NAMALWA (cell line): ENCODE results near the gene OSBPL7.

ENCODE experiments used
- DNase-seq: peaks from one replicate; pipeline ENCODE4 v3.0.0-alpha.2; 2015; ENCODE audit warnings: low spot score

Gene OSBPL7

DNA sequence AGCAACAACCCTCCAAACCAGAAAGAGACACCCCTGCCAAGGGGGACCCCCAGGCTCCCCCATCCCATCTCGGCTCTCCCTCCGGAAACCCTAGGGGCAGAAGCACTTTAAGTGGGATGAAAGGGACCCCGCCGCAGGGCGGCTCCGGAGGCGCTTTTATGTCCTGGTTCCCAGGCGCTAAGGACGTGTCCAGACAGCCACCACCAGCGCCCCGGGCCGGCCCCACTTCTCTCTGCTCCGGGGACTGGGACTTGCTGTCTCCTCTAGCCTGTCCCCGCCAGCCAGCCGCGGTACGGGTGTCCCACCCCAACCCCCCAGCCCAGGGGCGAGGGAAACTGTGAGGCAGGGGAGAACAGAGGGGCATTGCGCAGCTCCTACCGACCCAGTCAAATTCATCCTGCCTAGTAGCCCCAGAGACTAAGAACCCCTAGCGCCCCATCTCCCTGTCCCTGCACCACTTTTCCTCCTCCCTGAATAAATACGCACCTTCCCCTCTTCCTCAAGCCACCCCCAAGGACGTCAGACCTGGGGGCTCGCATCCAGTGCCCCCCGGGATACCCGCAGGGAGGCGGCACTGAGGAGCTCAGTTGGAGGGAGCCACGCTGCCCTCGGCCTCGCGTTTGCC, 25.2 kb upstream of the OSBPL7 start:
- DNase-seq = no peak

DNA sequence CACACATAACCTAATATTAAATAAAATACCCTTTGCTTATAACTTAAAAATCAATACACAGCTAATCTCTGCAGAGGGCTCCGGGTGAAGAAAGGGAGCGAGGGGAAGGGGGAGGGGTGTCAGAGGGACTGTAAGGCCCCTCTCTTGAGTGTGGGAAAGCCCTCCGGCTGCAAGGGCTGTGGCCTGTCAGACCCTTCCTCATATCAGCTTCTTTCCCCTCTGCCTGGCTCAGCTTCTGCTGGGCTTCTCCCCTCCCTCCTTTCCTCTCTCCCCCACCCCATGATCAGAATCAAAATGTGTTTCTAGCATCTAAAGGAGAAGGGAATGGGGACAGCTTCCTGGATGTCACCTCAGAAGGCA, 24.1 kb upstream of the OSBPL7 start:
- DNase-seq = no peak

DNA sequence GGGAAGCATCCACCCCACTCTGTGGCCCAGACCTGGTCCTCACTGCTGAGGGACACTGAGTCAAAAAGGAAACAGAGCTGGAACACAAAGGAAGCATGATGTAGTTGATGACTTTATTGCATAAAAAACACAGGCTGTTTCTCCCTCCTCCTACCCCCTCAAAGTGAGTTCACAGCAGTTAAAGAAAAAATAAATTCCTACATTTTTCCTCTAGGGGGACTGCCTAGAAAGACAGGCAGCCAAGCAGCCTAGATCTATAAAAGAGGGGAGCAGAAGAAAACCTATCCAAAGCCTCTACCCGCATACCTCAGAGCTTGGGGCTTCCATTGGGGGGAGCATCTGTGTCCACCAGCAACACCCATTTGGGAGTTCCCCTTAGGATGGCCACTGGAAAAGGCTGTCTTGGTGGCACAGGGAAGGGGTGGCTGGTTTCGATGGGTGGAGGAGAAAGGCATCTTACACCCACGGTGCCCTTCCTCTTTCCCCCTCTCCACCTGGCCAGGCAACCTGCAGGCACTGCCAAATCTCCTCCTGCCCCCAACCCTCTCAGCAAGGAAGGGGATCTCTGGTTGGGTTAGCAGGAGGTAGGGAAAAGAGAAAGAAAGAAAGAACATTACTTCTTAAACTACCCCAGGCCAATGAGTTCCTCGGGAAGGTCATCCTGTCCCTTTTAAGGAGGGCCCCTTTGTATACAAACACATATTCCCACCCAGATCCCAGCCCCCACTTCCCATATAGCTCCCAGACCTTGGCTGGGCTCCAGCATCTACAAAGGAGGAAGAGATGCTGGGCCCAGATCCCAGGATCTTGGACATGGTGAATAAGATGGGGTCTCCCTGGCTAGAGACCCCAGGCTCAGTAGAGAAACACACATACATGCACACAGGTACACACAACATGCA, 23.5 kb upstream of the OSBPL7 start:
- peak; percentile 59 for DNase-seq

DNA sequence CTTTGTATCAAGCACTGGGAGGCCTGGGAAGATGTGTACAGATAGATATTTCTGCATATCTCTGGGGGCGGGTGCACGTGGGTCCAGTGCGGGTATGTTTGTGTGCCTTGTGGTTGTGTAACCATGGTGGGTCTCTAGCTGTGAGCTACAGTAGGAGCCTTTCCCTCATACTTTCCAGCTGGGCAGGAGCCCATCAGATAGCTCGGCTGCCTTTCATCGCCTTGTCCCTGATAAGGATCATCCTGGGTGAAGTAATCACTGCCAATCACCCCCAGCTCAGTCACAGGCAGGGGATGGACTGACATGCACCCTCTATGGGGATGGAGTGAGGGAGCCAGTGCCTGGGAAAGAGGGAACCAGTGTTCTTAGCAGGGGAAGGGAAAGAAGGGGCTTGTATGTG, 22.6 kb upstream of the OSBPL7 start:
- DNase-seq = no peak

DNA sequence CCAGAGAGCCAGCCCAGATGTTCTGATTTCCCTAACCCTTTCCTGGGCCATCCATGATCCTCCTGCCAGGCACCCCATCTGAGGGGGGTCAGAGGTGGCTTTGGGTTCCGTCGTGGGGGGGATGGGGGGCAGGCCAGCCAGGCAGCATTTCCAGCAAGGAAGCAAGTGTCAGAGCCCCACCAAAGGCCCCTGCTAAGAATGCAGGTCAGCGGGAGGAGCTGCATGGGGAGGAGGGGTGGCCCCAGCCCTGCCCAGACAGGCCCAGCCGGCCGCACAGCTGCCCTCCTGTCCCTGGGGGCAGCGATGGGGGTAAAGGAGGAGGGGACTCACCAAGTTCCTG, 21.8 kb upstream of the OSBPL7 start:
- DNase-seq = no peak

DNA sequence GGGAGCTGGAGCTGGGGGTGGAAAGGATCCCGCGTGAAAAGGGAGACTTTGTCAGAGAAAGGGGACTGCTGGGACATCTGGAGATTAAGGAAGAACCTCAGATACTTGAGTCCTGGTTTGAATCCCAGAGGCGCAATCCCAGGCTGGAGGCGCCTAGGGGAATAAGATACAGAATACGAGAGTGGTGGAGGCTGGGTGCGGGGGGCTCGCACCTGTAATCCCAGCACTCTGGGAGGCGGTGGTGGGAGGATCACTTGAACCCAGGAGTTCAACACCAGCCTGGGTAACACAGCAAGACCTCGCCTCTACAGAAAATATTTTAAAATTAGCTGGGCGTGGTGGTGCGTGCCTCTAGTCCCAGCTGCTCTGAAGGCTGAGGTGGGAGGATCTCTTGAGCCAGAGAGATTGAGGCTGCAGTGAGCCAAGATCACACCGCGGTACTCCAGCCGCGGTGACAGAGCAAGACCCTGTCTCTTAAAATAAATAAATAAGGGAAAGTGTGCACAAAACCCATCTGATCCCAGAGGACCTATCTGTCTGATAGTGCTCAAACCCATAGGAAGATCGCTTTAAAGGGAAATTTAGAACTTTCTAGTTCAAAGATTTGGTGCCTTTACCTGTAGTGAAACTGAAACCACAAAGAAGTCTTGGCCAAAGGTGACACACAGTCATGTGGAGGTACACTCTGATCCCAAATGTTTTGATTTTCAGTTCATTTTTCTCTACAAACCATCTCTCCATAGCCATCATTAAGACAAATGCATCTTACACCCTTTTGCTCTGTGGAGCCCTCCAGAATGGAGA, 20.1 kb upstream of the OSBPL7 start:
- DNase-seq = no peak

DNA sequence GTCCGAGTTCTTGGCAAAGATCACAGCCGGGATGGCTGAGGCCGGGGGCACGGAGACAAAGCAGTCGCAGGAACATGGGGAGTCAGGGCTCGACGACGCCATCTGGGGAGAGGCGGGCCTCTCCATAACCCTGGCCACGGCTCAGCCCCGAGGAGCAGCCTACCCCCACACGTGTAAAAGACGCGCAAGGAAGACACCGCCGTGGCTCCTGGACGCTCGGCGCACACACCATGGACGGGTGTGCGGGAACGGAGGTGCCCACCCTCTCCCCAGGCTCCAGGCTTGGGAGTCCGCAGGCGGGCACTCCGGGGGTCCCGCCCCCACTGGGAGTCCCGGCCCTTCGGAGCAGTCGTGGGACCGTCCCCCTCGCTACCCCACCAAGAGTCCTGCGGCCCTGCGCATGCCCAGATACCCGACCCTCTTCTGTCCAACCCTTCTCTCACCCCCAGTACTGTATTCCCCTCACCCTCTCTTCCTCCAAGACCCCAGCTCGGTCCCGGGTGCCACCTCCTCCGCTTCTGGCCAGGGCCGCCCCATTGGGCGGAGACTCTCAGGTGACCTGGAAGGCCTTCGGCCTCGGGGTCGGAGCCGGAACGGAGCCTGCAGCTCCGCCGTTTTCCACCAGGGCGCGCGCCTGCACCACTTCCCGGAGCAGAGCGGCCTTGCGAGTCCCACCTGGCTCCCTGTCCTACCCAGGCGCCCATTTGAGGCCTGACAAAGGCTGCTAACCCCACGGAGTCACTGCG, 19.3 kb upstream of the OSBPL7 start, which contains the start of gene SCRN2:
TSS of gene SCRN2 (minus strand) at position 532 of the 746 bp plus-strand sequence. CDS start at position 102, 430 bp downstream.
- DNase-seq = peak; percentile 87

DNA sequence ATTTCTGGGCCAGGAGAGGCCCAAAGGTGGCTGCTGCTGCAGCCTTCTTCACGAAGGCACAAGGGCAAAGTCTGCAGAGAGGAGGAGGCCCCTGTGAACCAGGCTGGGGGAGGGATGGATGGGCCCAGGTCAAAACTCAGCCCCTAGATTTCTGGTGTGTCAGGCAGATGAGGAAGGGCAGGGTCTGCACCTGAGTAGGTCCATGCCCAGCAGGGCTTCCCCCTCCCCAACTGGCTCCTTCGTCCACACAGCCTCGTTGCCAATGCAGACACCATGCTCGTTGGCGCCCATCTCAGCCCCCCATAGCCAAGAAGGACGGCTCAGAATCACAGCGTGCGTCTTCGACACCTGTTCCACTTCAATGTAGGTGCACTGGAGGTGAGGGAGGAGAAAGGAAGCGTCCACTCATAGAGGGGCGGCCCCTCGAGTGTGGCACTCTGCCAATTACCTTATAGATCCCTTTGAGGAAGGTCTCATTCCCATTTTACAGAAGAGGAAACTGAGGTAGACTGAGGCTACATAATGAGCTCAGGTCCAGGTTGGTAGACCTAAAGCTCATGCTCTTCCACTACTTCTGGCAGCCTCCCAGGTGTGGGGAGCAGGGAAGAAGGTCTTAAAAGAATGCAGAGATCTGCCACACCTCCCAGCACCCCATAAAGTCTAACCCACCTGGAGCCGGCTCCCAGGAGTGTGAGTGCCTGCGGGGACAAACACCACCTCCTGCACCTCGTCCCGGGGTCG, 18.6 kb upstream of the OSBPL7 start:
- DNase-seq = no peak

DNA sequence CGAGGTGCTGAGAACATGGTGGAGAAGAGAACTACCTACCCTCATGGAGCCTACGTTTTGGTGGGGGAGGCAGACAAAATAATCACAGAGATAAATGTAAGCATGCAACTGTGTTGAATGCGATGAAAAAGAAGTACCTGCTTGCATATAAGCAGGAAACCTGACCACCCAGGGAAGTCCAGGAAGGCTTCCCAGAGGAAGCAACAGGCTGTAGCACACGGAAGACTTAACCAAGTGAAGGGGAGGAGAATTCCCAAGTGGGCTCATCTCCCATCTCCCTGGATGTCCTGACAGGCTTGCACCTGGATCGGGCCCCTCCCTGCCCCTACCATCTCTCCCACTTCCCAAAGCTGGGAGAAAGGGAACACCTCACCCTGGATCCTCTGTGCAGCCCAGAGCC, 17.5 kb upstream of the OSBPL7 start:
- no peak for DNase-seq

DNA sequence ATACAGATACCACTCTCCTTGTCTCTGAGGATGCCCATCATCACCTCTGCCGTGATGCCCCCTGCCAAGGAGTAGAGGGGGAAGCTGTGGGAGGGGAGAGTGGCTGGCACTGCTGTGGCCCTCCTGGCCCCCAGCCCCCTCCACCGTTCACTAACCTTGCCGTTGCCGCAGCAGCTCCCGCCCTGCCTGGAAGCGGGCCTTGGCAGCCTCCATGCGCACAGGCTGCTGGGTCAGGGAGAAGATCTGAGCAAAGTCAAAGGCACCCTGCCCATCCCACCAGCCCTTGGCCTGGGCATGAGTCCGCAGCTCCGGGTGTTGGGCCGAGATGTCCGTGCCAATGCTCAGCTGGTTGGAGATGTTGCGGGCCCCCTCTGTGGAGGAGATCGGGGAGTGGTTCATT, 17.0 kb upstream of the OSBPL7 start:
- DNase-seq = no peak

DNA sequence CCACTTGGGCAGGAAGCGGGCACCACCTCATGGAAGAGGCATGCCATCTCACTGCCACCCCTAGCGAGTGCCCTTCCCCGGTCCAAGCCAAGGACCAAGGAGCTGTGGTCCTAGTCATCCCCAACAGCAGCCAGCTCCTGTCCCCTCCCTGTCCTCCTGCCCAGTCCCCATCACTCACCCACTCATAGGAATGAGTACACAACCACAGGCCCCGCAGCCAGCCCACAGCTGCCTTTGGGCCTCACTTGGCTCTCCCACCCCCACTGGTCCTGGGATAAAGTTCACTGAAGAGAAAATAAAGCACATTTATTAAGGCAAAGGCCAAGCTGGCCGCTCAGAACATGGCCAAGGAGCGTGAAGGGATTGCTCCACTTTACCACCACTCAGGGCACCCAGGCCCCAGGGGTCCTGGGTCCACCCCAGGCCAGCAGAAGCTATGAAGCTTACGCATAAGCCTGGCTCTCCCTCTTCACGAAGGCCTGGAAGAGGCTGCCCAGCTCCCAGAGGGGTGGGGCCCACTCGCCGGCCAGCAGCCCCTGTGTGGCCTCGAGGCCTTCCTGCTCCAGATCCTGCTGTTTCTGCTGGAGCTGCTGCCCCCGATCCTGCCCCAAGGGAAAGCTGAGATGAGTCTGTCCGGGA, 15.9 kb upstream of the OSBPL7 start:
- DNase-seq = no peak

DNA sequence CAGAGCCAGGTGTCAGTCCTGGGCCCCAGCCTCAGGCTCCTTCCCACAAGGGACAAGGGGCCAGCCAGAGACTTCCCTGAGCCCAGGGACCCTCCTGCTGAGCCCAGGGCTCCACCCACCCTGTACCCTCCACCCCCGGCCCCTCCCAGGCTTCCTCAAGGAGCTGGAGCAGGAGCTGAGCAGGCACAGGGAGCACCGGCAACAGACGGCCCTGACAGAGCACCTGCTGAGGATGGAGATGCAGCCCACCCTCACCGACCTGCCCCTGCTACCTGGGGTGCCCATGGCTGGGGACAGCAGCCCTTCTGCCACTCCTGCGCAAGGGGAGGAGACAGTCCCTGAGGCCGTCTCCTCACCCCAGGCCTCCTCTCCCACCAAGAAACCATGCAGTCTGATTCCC, 15.0 kb upstream of the OSBPL7 start:
- no peak for DNase-seq

DNA sequence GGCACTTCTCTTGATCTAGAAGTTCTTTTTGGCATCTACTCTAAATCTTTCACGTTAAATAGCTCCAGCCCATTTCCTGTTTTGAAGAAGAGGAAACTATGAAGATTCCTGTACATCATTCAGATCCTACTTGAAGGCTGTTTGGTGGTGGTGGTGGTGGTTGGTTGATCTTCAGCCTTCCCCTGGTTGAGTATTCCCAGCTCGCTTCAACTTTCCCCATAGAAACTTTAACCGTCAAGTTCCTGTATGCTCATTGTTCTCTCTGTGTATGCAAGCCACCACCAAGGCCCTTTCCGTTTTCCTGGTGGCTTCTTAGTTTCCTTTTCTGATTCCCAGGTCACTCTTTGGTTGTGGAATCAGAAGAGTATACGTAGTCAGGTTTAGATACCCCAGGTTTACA, 13.2 kb upstream of the OSBPL7 start:
- no peak for DNase-seq

DNA sequence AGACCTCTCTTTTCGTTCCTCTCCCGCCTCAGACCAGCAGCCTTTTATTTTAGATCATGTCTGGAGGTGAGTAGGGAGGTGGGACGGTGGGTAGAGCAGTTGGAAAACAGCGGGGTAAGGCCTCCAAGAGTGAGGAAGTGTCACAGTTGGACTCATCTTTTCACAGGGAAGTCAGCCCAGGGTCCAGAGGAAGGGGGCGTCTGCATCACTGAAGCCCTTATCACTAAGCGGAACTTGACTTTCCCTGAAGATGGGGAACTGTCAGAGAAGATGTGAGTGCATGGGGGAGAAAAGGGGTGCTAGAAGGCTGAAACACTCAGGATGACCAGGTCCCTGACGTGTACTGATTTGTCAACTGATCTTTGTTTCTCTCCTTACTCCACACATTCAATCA, 10.3 kb upstream of the OSBPL7 start:
- DNase-seq = no peak

DNA sequence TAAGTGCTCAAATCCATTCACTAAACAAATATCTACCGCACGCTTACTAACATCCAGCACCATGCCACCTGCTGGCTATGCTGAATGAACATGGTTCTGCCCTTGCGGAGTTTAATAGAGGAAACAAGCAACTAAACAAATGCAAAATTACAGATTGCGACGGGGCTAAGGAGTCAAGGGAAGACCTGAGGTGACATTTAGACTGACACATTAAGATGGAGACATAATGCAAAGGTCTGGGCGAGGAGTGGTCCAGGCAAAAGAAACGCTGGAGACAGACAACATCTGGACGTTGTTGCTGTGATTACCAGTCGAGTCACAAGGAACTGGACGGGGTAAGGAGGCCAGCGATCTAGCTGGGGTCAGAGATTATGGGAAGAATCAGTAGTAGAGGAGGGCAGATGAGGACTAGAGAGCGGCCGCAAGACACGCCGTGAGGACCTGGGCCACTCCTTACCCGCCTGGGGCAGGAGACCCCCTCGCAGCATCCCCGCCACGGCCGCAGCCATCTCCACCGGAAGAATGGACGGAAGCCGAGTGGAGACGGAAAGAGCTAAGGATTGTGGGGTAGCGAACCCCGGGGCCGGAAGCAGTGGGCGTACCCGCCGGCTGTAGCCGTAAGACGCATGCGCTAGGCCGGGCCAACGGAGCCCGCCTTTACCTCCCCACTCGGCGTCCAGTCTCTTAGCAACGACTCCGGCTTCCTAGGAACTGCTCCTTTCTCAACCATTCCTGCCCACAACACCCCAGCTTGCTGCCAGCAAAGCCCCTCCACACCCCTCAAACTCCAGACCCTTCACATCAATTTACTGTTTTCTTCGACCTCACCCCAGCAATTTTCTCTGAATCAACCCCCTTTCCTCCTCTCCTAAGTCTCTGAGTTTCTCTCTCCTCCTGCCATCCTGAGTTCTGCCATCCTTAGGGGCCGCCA, 9.7 kb upstream of the OSBPL7 start, which contains the start of the genes LRRC46 and MRPL10:
TSS of gene LRRC46 (plus strand) at position 668 of the 931 bp plus-strand sequence. CDS start 320 bp downstream, outside the sequence.
TSS of gene MRPL10 (minus strand) at position 539 of the 931 bp plus-strand sequence. CDS start at position 509, 30 bp downstream.
- peak; percentile 92 for DNase-seq

DNA sequence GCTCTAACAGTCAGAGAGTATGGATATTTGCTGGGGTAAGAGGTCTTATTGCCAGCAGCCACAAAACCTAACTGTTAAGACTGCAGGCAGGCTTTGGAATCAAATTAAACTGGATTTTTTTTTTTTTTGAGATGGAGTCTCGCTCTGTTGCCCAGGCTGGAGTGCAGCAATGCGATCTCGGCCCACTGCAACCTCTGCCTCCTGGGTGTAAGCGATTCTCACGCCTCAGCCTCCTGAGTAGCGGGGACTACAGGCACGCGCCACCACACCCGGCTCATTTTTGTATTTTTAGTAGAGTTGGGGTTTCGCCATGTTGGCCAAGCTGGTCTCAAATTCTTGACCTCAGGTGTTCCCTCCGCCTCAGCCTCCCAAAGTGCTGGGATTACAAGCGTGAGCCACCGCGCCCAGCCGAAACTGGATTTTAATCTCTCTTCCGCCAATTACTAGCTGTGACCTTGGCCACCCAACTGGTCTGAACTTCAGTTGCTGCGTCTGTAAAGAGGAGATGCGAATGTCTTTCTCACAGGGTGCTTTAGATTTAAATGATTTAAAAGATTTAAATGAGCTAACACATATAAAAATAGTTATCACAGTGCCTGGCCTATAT, 8.9 kb upstream of the OSBPL7 start:
- DNase-seq = no peak

DNA sequence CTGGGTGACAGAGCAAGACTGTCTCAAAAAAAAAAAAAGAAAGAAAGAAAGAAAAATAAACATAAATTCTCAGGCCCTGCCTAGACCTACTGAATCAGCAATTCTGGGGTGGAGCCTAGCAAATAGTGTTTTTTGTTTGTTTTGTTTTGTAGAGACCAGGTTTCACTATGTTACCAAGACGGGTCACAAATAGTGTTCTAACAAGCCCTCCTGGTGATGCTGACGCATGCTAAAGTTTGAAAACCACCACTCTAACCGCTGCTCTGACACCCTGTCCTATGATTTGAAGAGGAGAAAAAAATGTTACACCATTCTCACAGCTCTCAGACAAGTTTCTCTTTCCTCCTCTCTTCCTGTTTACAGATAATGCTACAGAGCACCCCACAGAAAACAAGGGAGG, 8.3 kb upstream of the OSBPL7 start:
- no peak for DNase-seq

DNA sequence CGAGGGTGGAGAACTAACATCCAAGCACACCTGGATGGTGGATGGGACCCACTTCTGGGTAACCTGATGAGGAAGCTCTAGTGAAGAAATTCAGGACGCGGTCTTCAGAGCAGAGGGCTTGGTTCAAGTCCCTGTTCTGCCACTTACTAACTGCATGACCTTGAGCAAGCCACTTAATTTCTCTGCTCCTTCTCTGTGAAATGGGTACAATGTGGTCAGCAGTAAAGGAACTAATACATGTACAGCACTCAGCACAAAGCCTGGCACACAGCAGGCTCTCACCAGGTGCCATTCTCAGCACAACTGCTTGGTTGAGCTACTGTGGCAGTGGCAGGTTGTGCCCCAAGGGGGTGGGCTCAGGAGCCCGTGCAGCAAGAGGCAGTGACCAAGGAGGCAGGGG, 1.9 kb upstream of the OSBPL7 start:
- DNase-seq = no peak

DNA sequence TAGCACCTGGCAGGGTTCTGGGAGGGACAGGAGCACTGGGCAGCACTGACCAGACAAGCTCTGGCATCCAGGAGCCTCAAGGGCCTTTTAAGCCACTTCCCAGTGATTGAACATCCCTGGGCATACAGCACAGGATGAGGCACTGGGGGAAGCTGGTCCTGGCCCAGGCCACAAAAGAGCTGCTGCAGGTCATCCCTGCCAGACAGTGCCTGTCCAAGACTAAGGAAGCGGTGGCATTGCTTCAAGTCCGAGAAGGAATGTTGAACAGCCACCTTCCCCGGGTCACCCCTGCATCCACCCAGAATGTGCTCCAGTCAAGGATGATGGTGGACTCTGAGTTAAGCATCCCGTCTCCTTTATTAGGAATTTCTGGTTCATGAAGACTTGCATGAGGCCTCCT, 1.2 kb upstream of the OSBPL7 start:
- DNase-seq = no peak
